WTC11 (cell line): Measurements from ENCODE around the gene FLOT2.

Experiments
- ATF3 ChIP-seq: sonication (generic); formaldehyde crosslinking; conservative IDR thresholded peaks from 2 replicates; pipeline ENCODE4 v1.8.1; 2022; ENCODE audit warnings: mild to moderate bottlenecking, missing genetic modification reagents
- CTCF ChIP-seq: fragments of 200-600 bp; IDR thresholded peaks from 2 replicates; pipeline ENCODE4 v1.8.0; 2022; ENCODE audit warnings: antibody characterized with exemption
- ZNF121 ChIP-seq: sonication (generic); formaldehyde crosslinking; IDR thresholded peaks from 2 replicates; pipeline ENCODE4 v1.8.0; 2023; ENCODE audit warnings: missing genetic modification reagents

GRCh38 chr17:28854457-28855335 lies 42.8 kb downstream of the FLOT2 start, which contains the start of gene ERAL1:
- TF ChIP-seq ZNF121 (CRISPR knock-in tag) (0 out of 2 replicates have a peak, but pooled peaks have one; percentile 20), CTCF (no peak), ATF3 (CRISPR knock-in tag) (no peak)
